Measurements from ENCODE around the gene PIGQ.
"Not testable (repeated sequence)": the region's sequence is repeated elsewhere in the genome, so short reads cannot be mapped to it uniquely, and the experiment has no call there.

PIGQ gene

DNA sequence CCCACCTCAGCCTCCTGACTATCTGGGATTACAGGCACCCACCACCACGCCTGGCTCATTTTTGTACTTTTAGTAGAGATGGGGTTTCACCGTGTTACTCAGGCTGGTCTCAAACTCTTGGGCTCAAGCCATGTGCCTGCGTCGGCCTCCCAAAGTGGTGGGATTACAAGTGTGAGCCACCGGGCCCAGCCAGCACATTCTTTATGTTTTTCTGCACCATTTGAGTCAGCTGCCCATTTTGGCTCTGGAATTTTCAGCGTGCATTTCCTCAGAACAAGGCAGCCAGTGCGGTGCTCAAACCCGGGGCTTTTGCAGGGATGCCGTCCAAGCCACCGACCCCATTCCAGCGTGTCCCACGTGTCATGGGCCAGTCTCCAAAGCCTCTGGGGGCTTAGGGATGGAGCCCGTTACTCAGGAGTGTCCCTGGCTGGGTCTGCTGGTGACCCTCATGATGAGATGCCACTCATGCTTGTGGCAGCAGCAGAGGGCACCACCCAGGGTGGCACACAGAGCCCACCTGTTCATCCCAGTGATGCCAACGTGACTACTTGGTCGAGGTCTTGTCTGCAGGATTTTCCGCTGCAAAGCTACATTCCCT is 16.4 kb downstream of the PIGQ start:
- DNase-seq (ENCODE audit: low spot score), result no peak

DNA sequence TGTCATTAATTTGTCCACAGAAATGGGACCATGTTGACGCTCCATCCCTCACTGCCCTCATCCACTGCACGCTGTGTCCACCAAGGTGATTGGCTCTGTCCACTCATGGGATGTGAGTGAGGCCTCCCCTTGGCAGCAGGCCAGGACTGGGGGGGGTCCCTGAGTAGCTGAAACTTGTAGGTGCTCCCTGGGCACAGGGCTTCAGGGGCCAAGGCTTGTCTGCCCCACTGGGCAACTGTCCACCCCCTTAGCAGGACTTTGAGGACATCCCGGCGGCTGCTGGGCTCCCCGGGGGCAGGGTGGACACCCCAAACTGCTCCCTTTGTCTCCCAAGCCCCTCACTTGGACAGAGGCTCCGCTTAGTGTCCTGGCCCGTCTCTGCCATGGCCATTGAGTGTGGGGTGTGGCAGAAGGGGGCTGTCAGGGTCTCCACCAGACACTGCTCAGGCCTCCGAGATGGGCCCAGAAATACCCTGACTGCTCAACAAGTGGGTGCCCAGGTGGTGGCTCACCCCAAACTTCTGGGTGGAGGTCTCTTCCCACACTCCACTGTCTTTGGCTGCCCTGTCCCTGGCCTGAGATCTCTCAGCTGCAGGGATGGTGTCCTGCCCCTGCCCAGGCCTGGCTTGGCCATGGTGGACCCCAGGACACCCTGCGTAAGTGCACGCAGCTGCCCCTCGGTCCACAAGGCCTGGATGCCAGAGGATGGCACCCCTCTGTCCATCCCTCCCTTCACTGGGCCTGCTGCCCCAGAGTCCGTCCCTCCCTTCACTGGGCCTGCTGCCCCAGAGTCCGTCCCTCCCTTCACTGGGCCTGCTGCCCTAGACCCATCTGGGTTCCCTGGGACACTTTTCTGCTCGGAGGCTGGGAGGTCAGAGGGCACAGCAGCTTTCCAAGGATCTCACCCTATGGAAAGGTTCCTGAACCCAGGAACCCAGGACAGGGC is 17.1 kb downstream of the PIGQ start:
- DNase-seq (ENCODE audit: low spot score), result no peak

DNA sequence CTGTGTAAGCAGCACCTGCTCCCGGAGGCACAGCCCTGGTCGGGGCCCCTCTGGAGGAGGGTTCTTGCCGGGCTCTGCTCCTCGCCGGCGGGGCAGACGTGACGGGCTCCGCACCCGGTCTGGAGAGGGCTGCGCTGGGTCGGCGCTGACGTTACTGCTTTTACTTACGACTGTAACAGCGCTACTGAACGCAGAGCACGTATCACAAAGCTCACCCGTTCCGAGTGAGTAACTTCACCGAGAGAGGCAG is 18.8 kb downstream of the PIGQ start:
- DNase-seq (ENCODE audit: low spot score), result peak; percentile 53

- DNase-seq (ENCODE audit: low spot score), result peak; percentile 89
These were observed 19.3 kb downstream of the PIGQ start for GRCh38 chr16:588889-589657.

- peak; percentile 96 for DNase-seq (ENCODE audit: low spot score)
These were observed 20.0 kb downstream of the PIGQ start, which contains the start of gene RAB40C for GRCh38 chr16:589658-590187. Gene RAB40C (plus strand): TSS chr16:590066. CDS start chr16:590292, 226 bp downstream.

DNA sequence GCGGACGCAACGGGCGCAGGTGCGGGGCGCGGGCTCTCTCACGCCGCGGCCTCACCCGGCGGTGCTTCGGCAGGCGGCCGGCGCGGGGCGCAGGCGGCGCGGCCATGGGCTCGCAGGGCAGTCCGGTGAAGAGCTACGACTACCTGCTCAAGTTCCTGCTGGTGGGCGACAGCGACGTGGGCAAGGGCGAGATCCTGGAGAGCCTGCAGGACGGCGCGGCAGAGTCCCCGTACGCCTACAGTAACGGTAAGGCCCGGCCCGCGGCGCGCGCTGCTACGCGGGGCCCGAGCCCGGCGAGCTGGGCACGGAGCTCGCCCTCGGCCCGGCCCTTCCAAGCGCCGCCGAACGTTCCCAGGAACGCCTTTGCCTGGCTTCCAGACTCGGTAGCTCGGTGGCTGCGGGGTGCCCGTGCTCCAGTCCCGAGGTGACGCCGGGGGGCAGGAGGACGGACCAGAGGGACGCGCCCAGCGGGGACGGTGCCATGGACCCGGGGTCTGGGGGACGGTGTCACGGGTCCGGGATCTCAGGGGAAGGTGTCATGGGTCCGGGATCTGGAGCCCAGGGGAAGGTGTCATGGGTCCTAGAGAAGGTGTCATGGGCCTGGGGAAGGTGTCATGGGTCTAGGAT is 20.5 kb downstream of the PIGQ start:
- DNase-seq (ENCODE audit: low spot score), result no peak

- DNase-seq (ENCODE audit: low spot score), result no peak
These were observed 21.0 kb downstream of the PIGQ start for GRCh38 chr16:590815-591200.

GRCh38 chr16:591231-591630 is 21.5 kb downstream of the PIGQ start:
- no peak for DNase-seq (ENCODE audit: low spot score)

GRCh38 chr16:591892-592517 is 22.2 kb downstream of the PIGQ start:
- DNase-seq (ENCODE audit: low spot score), result no peak

DNA sequence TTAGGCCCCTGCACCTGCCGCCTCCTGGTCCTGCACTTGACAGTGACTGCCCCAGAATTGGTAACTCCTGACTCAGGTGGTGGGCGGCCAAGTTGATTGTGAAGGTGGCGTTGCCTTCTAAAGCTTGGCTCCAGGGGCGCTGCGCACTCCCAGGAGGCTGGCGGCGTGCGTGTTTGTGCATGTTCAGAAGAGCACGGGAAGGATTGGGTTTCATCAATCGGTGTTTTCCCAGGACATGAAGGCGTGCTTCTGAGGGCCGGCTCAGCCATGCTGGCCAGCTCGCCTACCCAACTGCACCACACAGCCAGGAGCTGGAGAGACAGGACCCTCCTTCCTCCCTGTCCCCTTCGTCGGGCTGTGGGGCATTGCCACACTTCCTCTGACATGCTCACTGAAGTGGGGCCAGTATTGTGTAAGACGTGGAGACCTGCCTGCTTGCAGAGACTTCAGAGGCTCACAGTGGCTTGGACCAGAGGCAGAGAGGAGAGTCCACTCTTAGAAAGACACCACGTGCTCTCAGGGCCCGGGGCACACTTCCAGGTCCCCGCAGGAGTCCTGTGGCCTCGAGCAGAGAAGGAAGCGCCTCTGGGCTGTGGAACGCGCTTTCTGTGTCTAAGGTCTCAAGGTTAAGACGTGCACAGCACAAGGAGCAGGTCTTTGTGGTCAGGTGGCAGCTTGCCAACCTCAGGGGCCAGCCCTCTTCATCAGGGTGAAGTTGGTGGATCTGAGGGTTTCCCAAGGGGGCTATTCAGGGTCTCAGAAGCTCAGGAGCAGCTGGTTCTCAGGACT is 22.9 kb downstream of the PIGQ start:
- DNase-seq (ENCODE audit: low spot score), result no peak

GRCh38 chr16:593406-593805 is 23.6 kb downstream of the PIGQ start:
- DNase-seq (ENCODE audit: low spot score), result peak; percentile 89

DNA sequence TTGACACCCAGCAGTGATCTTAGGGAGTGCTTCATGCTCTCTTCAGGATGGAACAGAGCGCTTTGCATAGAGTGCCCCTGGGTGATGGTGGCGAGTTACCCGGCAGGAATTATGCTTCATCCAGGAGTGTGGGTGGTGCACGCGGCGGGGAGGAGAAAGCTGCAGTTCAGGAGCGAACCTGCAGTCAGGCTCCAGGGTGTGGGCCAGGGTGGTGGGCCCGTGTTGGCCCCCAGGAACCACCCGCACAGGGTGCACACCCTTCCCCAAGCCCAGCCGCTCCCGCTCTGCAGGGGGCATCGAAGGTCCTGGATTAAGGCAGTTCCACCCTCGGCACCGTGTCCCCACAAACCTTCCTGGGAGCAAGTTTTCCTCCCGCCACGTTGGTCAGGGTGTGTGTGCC is 24.0 kb downstream of the PIGQ start:
- DNase-seq (ENCODE audit: low spot score), result no peak

DNA sequence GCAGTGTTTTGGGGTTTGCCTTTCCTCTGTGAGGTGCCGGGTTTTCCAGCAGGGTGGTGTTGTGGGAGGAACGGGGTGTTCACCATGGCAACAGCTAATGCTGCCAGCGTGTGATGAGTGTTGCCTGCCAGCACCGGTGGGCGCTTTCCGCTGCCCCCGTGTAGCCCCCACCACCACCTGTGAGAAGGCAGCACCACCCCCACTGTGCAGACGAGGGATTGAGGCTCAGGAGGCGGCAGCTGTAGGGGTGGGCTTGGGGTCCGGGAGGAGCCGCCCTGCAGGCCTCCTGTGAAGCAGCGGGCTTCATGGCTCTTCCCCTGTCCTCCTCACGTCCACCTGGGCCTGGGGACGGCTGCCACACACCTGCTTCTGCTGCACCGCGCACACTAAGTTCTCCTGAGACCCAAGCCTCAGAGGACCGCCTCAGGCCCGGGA is 25.3 kb downstream of the PIGQ start:
- DNase-seq (ENCODE audit: low spot score), result no peak

DNA sequence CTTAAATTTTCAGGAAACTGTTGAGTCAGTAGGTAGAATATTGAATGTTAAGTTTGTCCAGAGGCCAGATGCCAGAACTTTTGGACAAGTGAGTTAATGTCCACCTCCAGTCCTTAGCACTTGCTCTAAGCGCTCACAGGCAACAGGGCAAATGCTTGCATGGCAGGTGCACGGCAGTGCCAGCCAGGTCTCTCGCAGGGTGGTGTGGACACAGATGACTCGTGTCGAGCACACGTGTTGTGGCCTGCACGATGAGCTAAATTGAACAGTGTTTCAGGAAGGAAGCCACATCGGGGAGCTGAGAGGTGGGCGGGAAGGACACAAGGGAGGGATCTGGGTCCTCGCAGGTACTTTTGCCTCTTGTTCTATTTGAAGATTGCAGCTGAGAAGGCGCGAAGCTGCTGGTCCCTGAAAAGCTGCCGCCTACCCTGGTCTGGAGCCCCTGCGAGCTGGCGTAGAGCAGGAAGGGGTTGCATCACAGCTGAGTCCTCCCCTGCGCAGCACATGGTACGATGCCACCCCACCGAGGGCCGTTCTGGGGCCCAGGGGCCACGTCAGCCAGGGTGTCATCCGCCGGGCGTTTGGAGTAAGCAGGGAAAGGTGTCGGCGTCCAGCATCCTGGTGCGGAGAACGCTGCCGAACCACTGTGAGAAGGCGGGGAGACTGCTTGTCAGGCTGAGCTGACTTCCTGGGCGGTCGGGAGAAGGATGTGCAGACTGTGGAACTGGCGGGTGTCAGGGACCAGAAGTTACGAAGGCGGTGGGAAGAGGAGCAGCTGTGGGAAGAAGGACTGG is 26.4 kb downstream of the PIGQ start:
- no peak for DNase-seq (ENCODE audit: low spot score)

- no peak for DNase-seq (ENCODE audit: low spot score)
These were observed 26.9 kb downstream of the PIGQ start for GRCh38 chr16:596736-597060.

DNA sequence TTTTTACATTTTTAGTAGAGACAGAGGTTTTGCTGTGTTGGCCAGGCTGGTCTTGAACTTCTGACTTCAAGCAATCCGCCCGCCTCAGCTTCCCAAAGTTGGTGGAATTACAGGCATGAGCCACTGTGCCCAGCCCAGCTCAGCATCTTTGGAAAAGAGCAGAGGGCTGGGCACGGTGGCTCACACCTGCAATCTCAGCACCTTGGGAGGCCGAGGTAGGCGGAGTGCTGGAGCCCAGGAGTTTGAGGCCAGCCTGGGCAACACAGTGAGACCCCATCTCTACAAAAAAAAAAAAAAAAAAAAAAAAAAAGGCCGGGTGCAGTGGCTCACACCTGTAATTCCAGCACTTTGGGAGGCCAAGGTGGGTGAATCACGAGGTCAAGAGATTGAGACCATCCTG is 27.9 kb downstream of the PIGQ start:
- DNase-seq (ENCODE audit: low spot score), result not testable (repeated sequence)

DNA sequence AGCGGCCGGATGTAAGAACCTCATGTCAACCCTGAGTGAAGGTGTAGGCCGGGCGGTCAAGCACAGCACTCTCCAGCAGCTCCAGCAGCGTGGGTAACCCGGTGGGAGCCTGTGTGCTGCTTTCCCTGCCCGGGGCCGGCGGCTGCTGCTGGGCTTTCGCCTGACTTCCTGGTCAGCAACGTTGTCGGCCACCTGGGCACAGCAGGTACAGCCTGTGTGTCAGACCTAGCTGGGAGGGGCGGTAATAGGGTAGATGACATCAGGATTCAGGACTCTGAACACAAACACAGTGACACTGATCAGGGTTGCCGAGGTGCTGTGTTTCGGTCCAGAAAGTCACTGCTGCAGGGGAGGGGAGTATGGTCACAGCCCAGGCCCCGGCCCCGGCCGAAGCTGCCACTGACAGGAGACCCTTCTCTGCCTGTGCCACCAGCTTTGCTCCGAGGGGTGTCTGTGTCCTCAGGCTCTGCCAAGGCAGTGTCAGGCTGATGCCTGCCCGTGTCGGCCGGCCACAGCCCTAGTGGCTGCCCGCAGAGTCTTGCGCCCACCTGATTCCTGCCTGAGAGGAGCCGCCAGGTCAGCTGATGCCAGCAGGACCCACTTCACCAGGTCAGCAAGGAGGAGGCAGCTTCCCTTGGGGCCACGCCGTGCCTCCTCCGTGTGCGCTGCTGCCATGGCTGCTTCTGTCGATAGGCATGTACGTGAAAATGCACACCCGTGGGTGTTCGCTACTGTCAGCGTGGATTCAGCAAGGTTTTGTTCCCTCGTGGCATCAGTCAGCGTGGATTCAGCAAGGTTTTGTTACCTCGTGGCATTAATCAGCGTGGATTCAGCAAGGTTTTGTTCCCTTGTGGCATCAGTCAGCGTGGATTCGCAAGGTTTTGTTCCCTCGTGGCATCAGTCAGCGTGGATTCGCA is 29.3 kb downstream of the PIGQ start:
- no peak for DNase-seq (ENCODE audit: low spot score)

DNA sequence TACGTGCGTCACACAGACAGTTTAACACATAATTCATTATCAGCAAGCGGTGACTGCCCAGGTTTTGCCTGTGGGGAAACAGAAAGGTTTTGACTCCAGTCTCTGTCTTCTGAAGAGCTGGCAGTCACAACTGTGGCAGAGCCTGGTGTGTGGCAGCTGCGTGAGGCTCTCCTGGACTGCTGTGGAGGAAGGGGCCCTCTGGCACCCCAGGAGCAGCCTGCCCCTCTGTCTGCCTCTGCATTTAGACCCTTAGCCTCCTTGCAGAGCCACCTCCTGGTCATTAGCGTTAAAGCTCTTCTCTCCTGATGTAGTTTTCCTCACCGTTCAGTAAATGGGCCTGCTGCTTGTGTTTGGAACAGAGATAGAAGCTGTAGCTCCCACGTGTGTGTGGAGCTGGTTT is 31.0 kb downstream of the PIGQ start:
- no peak for DNase-seq (ENCODE audit: low spot score)

DNA sequence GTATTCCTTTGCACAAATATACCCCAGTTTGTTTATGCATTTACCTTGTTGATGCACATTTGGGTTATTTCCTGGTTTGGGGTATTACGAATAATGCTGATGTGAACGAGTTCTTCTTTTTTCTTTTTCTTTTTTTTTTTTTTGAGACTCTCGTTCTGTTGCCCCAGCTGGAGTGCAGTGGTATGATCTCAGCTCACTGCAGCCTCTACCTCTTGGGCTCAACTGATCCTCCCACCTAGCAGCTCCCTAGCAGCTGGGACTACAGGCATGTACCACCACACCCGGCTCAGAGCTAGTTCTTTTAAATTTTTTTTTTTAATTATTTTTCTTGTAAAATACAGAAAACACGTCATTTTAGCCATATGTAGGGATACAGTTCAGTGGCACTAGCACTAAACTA is 34.2 kb downstream of the PIGQ start:
- DNase-seq (ENCODE audit: low spot score), result no peak

Measured in SW480 (cell line).